ENCODE data around the gene CCDC184. TPM values are rescaled to one million over a fixed set of nuclear protein-coding genes. Genes with fewer than 3 reads are reported as not detected.

Gene CCDC184
- polyA plus RNA-seq, 1 experiment, result 0.45 TPM

- ChIA-PET CTCF (interaction anchor here (0.6 to 1.7 kb wide), 7 partner anchors 8 to 42 kb away, joined by 3 to 7 read pairs (median 3); partner anchors contain the start of gene CCDC184), POLR2A (interaction anchor here (1.0 kb wide), 1 partner anchor 11 kb away, joined by 3 read pairs; no protein-coding TSS in a partner anchor)
- no peak for TF ChIP-seq CTCF (IDR thresholded peaks at IDR 0.05; ENCODE audit: insufficient read depth, low read depth, low read length)
- no peaks in the 10 kb centered on the region; the same call in 1 of the 2 replicates for H3K27me3 ChIP-seq (ENCODE audit: control insufficient read depth, insufficient read depth, low read length)
- peak overlapping the region; percentile 96 for H3K4me3 ChIP-seq (ENCODE audit: low read depth, low read length)
- no peak for DNase-seq (ENCODE audit: low read depth)
- no peaks in the 10 kb centered on the region for H3K36me3 ChIP-seq (ENCODE audit: control insufficient read depth, insufficient read depth, low read length)
These were observed 25.5 kb upstream of the CCDC184 start for GRCh38 chr12:48157889-48158370.

DNA sequence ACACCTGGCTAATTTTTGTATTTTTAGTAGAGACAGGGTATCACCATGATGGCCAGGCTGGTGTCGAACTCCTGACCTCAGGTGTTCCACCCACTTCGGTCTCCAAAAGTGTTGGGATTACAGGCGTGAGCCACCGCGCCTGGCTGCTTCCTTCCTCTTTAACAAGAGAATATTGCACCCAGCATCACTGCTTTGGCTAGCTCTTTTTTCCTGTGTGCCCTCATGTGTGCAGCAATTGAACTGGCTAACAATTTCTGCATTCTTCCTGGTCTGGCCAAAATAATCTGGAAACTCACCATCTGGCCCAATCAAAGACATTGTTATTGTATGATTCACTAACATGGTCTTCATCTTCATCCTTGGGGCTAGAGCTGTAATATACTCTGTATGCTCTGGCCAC is 23.4 kb upstream of the CCDC184 start:
- TF ChIP-seq CTCF (IDR thresholded peaks at IDR 0.05; ENCODE audit: insufficient read depth, low read depth, low read length), result no peak
- CTCF ChIA-PET, result no interaction called here
- H3K4me3 ChIP-seq (ENCODE audit: low read depth, low read length), result no peak overlapping the region
- H3K36me3 ChIP-seq (ENCODE audit: control insufficient read depth, insufficient read depth, low read length), result no peaks in the 10 kb centered on the region
- peaks cover 1% of the 10 kb centered on the region; the same call in 1 of the 2 replicates for H3K27me3 ChIP-seq (ENCODE audit: control insufficient read depth, insufficient read depth, low read length)
- POLR2A ChIA-PET, result no interaction called here
- DNase-seq (ENCODE audit: low read depth), result no peak

DNA sequence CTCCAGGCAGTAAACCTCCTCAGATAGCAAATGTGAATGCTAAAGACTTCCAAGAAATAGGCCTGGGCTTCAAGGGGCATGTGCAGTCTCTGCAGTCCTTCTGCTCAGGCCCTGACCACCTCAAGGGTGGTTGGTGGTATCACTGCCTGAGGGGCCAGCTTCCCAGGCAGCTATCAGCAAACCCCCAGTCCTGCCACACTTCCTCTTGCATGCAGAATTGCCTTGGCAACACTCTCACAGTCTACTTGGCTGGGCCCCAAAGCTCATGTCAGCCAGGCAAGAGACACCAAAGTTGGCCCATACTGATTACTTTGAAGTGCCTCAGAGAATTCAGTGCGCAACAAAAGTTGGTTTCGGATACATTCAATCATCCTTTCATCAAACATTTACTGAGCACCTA is 22.6 kb upstream of the CCDC184 start:
- DNase-seq (ENCODE audit: low read depth), result no peak
- ChIA-PET CTCF (interaction anchor here (0.9 kb wide), 1 partner anchor 323 kb away, joined by 3 read pairs; no protein-coding TSS in a partner anchor), POLR2A (no interaction called here)
- no peak for TF ChIP-seq CTCF (IDR thresholded peaks at IDR 0.05; ENCODE audit: insufficient read depth, low read depth, low read length)
- Histone ChIP-seq H3K27me3 (ENCODE audit: control insufficient read depth, insufficient read depth, low read length) (peaks cover 1% of the 10 kb centered on the region; the same call in 1 of the 2 replicates), H3K4me3 (ENCODE audit: low read depth, low read length) (no peak overlapping the region), H3K36me3 (ENCODE audit: control insufficient read depth, insufficient read depth, low read length) (no peaks in the 10 kb centered on the region)

GRCh38 chr12:48163150-48163747 is 20.2 kb upstream of the CCDC184 start:
- TF ChIP-seq CTCF (IDR thresholded peaks at IDR 0.05; ENCODE audit: insufficient read depth, low read depth, low read length), result no peak
- Histone ChIP-seq H3K36me3 (ENCODE audit: control insufficient read depth, insufficient read depth, low read length) (no peaks in the 10 kb centered on the region), H3K27me3 (ENCODE audit: control insufficient read depth, insufficient read depth, low read length) (peaks cover 1% of the 10 kb centered on the region; the same call in 1 of the 2 replicates), H3K4me3 (ENCODE audit: low read depth, low read length) (no peak overlapping the region)
- no peak for DNase-seq (ENCODE audit: low read depth)
- ChIA-PET CTCF (interaction anchor here (1.1 to 3.0 kb wide), 4 partner anchors 14 to 200 kb away, joined by 3 to 12 read pairs (median 4); partner anchors contain the start of gene TMEM106C), POLR2A (no interaction called here)

- TF ChIP-seq CTCF (IDR thresholded peaks at IDR 0.05; ENCODE audit: insufficient read depth, low read depth, low read length), result no peak
- Histone ChIP-seq H3K4me3 (ENCODE audit: low read depth, low read length) (no peak overlapping the region), H3K36me3 (ENCODE audit: control insufficient read depth, insufficient read depth, low read length) (no peaks in the 10 kb centered on the region), H3K27me3 (ENCODE audit: control insufficient read depth, insufficient read depth, low read length) (peaks cover 5% of the 10 kb centered on the region; the same call in 1 of the 2 replicates)
- DNase-seq (ENCODE audit: low read depth), result no peak
- POLR2A ChIA-PET, result no interaction called here
- CTCF ChIA-PET, result interaction anchor here (0.6 to 3.0 kb wide), 19 partner anchors 9 to 379 kb away, joined by 3 to 12 read pairs (median 4); partner anchors contain the start of gene TMEM106C
These were observed 19.0 kb upstream of the CCDC184 start for GRCh38 chr12:48164451-48164850.

All from BJ (cell line).